ENCODE data around the gene VAV1. TPM values are rescaled to one million over a fixed set of nuclear protein-coding genes. Genes with fewer than 3 reads are reported as not detected.

VAV1 gene
- total RNA-seq, 1 donor from 2014 or later, result 36.2 TPM

DNA sequence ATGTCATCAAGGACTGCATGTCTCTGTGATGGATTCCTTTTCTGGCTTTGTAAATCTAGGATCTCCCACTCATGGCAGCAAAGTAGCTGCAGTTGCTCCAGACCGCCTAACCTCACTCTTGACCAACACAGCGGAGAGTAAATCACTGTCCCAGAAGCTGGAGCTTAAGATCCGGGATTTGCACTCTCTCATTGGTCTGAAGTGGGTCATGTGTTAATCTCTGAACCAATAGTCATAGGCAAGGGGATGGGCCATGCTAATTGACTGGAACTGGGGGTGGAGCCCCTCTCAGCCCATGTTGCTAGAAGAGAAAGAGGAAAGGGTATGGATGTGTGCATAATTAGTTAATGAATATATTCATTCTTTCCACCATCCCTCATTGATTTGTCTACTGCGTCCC is 34.0 kb downstream of the VAV1 start:
- no peak overlapping the region for H3K4me3 ChIP-seq
- ATAC-seq, result no peak
- H3K36me3 ChIP-seq, result no peaks in the 10 kb centered on the region
- H3K27ac ChIP-seq, result no peak overlapping the region
- H3K9me3 ChIP-seq, result no peaks in the 10 kb centered on the region
- H3K4me1 ChIP-seq, result peaks cover 21% of the 10 kb centered on the region
- no peak for DNase-seq
- no peak for TF ChIP-seq CTCF (IDR thresholded peaks at IDR 0.05)
- intact Hi-C loops (cut with DNase I), result no loop called here
- no peaks in the 10 kb centered on the region for H3K27me3 ChIP-seq (ENCODE audit: low read depth)

DNA sequence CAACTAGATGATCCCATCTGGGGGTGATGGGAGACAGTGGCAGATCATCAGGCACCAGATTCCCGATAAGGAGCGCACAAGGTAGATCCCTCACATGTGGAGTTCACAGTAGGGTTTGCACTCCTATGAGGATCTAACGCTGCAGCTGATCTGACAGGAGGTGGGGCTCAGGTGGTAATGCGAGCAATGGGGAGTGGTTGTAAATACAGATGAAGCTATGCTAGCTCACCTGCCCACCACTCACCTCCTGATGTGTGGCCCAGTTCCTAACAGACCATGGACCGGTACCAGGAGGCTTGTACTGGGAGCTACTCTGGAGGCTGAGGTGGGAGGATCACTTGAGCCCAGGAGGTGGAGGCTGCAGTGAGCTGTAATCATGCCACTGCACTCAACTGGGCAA is 34.8 kb downstream of the VAV1 start:
- intact Hi-C loops (cut with DNase I), result no loop called here
- Histone ChIP-seq H3K36me3 (no peaks in the 10 kb centered on the region), H3K4me1 (peaks cover 16% of the 10 kb centered on the region), H3K27ac (no peak overlapping the region), H3K4me3 (no peak overlapping the region), H3K9me3 (no peaks in the 10 kb centered on the region), H3K27me3 (ENCODE audit: low read depth) (no peaks in the 10 kb centered on the region)
- no peak for ATAC-seq
- peak; percentile 3 for DNase-seq
- TF ChIP-seq CTCF (IDR thresholded peaks at IDR 0.05), result no peak

- Histone ChIP-seq H3K27me3 (ENCODE audit: low read depth) (no peaks in the 10 kb centered on the region), H3K9me3 (no peaks in the 10 kb centered on the region), H3K4me1 (peaks cover 4% of the 10 kb centered on the region), H3K4me3 (no peak overlapping the region), H3K36me3 (no peaks in the 10 kb centered on the region), H3K27ac (no peak overlapping the region)
- TF ChIP-seq CTCF (IDR thresholded peaks at IDR 0.05), result no peak
- no peak for ATAC-seq
- DNase-seq, result no peak
- intact Hi-C loops (cut with DNase I), result no loop called here
Observed at GRCh38 chr19:6808494-6808893, 36.0 kb downstream of the VAV1 start.

- Histone ChIP-seq H3K9me3 (no peaks in the 10 kb centered on the region), H3K4me3 (no peak overlapping the region), H3K27ac (no peak overlapping the region), H3K4me1 (no peaks in the 10 kb centered on the region), H3K36me3 (no peaks in the 10 kb centered on the region), H3K27me3 (ENCODE audit: low read depth) (no peaks in the 10 kb centered on the region)
- intact Hi-C loops (cut with DNase I), result no loop called here
- ATAC-seq, result no peak
- no peak for DNase-seq
- no peak for TF ChIP-seq CTCF (IDR thresholded peaks at IDR 0.05)
Observed at GRCh38 chr19:6809262-6809661, 36.8 kb downstream of the VAV1 start.

GRCh38 chr19:6811378-6811777 is 38.9 kb downstream of the VAV1 start:
- DNase-seq, result no peak
- Histone ChIP-seq H3K36me3 (no peaks in the 10 kb centered on the region), H3K4me1 (no peaks in the 10 kb centered on the region), H3K27me3 (ENCODE audit: low read depth) (no peaks in the 10 kb centered on the region), H3K9me3 (no peaks in the 10 kb centered on the region), H3K4me3 (no peak overlapping the region), H3K27ac (no peak overlapping the region)
- ATAC-seq, result no peak
- no peak for TF ChIP-seq CTCF (IDR thresholded peaks at IDR 0.05)
- intact Hi-C loops (cut with DNase I), result no loop called here

DNA sequence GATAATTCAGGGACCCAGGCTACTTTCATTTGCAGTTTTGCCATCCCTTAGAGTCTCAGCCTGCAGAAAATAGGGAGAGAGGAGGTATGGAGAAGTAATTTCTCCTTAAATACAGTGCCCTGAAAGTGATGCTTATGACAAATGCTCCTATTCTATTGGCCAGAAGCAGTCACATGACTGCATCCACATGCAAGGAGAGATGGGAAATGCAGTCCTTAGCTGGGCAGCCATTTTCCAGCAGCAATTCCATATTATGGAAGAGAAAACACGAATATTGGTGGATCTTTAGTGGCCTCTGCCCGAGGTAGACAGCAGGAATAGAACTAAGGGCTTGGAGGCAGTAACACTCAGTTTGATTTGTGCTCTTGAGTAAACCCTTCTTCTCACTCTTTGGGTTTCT is 39.4 kb downstream of the VAV1 start:
- no peaks in the 10 kb centered on the region for H3K36me3 ChIP-seq
- H3K4me1 ChIP-seq, result no peaks in the 10 kb centered on the region
- no peak overlapping the region for H3K4me3 ChIP-seq
- H3K27me3 ChIP-seq (ENCODE audit: low read depth), result no peaks in the 10 kb centered on the region
- TF ChIP-seq CTCF (IDR thresholded peaks at IDR 0.05), result no peak
- ATAC-seq (no peak), DNase-seq (no peak)
- H3K9me3 ChIP-seq, result no peaks in the 10 kb centered on the region
- H3K27ac ChIP-seq, result no peak overlapping the region
- intact Hi-C loops (cut with DNase I), result no loop called here

All from lower lobe of right lung (tissue), 2 donors.